Glomerular endothelial cell (primary cell): Measurements from ENCODE around the gene HSD17B14. TPM values are rescaled to one million over a fixed set of nuclear protein-coding genes. Genes with fewer than 3 reads are reported as not detected.
"Not testable (repeated sequence)": the region's sequence is repeated elsewhere in the genome, so short reads cannot be mapped to it uniquely, and the experiment has no call there.

Experiments
- DNase-seq: peaks from one replicate; pipeline ENCODE4 v3.0.0-alpha.2; 2011; ENCODE audit warnings: low read depth, low spot score; ENCODE audit errors: extremely low read depth
- total RNA-seq: library from RNA; depleted of rRNA; stranded (reverse); fragments of >200 nt; gene quantifications from 2 replicates; pipeline ENCODE4 v1.2.3, GENCODE V29; 2015

Gene HSD17B14
- total RNA-seq = 38.8 and 39.6 TPM in 2 replicates

- no peak for DNase-seq
Observed at GRCh38 chr19:48836089-48837017, at the start of gene HSD17B14. TSS of gene HSD17B14 (minus strand) at chr19:48836491. CDS start at chr19:48836411, 80 bp downstream.

GRCh38 chr19:48883726-48884125 lies 47.4 kb upstream of the HSD17B14 start:
- no peak for DNase-seq

GRCh38 chr19:48881741-48882657 lies 45.7 kb upstream of the HSD17B14 start:
- DNase-seq = no peak

- DNase-seq = not testable (repeated sequence)
Observed at GRCh38 chr19:48879696-48880095, 43.4 kb upstream of the HSD17B14 start.

- no peak for DNase-seq
Observed at GRCh38 chr19:48879025-48879637, 42.8 kb upstream of the HSD17B14 start.

- no peak for DNase-seq
Observed at GRCh38 chr19:48878196-48879024, 42.1 kb upstream of the HSD17B14 start.

- no peak for DNase-seq
Observed at GRCh38 chr19:48877855-48878195, 41.5 kb upstream of the HSD17B14 start.

GRCh38 chr19:48876043-48876981 lies 40.0 kb upstream of the HSD17B14 start:
- DNase-seq = not testable (repeated sequence)

GRCh38 chr19:48874303-48875135 lies 38.2 kb upstream of the HSD17B14 start:
- DNase-seq = no peak

GRCh38 chr19:48873476-48874302 lies 37.4 kb upstream of the HSD17B14 start:
- DNase-seq = no peak

- peak; percentile 92 for DNase-seq
Observed at GRCh38 chr19:48872884-48873475, 36.7 kb upstream of the HSD17B14 start.

GRCh38 chr19:48872182-48872883 lies 36.0 kb upstream of the HSD17B14 start, which contains the start of gene PPP1R15A:
TSS of gene PPP1R15A (plus strand) at chr19:48872421. CDS start at chr19:48873234, 813 bp downstream.
- DNase-seq = peak; percentile 85

- DNase-seq = not testable (repeated sequence)
Observed at GRCh38 chr19:48871471-48872181, 35.3 kb upstream of the HSD17B14 start.

GRCh38 chr19:48870048-48870447 lies 33.8 kb upstream of the HSD17B14 start:
- DNase-seq = no peak

- no peak for DNase-seq
Observed at GRCh38 chr19:48868114-48868886, 32.0 kb upstream of the HSD17B14 start, which contains the start of gene PLEKHA4. TSS of gene PLEKHA4 (minus strand) at chr19:48868617. CDS start at chr19:48867620, 997 bp downstream.
